Activated T-cell treated with anti-CD3 and anti-CD28 coated beads, Interleukin-2, amount 50 U/mL, for 1 hour (primary cell): ENCODE results near the gene UBAC2.
A peak's percentile ranks its signal among the peaks of the same experiment; 100 is the strongest.
"Not testable (repeated sequence)": the region's sequence is repeated elsewhere in the genome, so short reads cannot be mapped to it uniquely, and the experiment has no call there.

Source experiments
- DNase-seq: peaks from one replicate; pipeline ENCODE4 v3.0.0-alpha.2; 2020

The UBAC2 gene

DNA sequence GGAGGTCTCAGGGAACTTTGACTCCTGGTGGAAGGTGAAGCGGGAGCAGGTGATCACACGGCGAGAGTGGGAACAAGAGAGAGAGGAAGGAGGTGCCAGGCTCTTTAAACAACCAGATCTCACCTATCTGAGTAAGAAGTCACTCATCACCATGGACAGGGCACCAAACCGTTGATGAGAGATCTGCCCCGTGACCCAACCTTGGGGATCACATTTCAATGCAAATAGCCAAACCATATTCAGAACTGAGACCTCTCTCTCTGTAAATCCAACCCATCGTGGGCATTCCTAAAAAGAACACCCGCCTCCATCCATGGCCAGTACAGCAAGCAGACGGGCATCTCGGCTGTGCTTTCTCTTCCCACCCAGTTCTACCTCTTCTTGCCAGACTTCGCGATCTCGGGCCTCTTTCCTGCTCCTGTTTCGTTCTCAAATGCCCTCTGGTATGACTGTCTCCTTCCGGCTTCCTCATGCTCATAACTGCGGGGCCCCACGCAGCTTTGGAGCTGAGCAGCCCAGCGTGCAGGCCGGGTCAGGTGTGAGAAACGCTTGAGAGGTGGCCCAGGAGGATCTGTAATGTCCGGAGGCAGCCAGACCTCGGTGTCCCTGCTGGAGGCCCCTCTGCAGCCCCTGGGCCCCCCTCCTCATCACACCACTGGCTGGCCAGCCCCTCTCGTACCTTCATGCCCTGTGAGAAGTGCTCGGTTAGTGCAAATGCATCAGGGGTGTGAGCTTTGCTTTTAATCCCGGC, 203.5 kb downstream of the UBAC2 start:
- no peak for DNase-seq

DNA sequence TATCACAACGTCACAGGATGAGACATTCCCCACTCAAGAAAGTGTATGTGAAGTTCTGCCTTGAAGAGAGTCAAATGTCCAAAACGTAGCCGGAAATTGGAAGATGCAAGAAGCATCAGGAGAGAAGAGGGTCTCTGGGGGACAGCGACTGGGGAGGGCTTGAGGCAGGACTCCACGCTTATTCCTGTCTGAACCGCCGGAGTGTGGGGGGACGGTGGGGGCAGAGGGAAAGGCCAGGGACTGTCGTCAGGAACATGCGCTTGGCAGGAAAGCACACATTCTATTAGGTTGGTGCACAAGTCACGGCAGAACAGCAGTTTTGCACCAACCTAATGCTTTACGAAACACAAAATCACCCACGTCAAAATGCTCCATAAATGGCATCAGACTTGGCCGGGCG, 205.3 kb downstream of the UBAC2 start:
- no peak for DNase-seq

DNA sequence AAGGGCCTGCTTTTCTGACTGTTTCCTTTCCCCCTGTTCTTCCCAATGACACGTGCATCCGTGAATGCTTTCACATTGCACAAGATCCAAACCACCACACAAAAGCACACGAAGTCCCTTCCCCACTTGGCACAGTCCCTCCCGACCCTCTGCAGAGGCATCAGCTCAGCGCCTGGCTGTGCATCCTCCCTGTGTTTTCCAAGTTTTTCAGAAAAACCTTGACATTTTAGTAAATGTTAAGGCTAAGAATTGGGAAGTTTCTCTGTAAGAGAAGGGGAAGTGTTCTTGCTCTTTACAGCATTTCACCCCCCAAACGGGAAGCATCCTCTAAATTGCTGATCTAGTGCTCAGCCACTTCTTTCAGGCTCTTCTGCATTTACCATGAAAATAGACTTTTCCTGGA, 206.1 kb downstream of the UBAC2 start:
- no peak for DNase-seq

DNA sequence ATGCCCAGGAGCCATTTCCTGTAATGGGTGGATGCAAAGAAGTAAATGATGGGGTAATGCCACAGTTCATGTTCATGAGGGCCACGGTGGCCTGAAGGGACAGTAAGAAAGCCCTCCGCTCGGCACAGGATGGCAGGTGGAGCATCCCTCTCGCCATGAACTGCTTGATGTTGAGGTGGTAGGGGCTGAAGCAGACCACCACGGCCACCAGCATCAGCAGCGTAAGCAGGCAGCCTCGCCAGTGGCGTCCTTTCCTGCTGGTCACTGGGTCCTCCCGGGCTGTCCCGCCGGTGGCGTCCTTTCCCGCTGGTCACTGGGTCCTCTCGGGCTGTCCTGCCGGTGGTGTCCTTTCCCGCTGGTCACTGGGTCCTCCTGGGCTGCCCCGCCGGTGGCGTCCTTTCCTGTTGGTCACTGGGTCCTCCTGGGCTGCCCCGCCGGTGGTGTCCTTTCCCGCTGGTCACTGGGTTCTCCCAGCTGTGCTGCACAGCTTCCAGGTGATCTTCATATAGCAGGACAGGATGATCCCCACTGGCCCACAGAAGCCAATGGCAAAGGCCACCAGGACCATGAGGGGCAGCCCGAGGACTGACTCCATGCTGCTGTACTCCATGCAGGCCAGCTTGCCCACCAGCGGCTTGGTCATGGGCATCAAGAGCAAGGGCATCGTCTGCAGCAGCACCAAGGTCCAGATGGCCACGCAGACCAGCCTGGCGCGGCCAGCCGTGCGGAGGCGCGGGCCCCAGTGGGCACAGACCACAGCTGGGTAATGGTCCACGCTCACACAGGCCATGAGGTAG, 207.4 kb downstream of the UBAC2 start:
- no peak for DNase-seq

DNA sequence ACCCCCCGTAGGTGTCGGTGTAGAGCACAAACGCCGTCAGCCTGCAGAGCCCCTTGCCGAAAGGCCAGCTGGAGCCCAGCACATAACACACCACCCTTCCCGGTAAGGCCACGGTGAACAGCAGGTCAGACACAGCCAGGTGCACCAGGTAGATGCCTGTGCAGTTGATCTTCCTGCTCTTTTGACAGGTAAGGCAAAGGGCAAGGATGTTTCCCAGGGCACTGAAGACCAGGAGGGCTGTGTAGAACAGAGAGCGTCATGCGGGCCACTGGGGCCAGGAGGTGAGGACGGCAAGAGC, 208.0 kb downstream of the UBAC2 start:
- DNase-seq = no peak

DNA sequence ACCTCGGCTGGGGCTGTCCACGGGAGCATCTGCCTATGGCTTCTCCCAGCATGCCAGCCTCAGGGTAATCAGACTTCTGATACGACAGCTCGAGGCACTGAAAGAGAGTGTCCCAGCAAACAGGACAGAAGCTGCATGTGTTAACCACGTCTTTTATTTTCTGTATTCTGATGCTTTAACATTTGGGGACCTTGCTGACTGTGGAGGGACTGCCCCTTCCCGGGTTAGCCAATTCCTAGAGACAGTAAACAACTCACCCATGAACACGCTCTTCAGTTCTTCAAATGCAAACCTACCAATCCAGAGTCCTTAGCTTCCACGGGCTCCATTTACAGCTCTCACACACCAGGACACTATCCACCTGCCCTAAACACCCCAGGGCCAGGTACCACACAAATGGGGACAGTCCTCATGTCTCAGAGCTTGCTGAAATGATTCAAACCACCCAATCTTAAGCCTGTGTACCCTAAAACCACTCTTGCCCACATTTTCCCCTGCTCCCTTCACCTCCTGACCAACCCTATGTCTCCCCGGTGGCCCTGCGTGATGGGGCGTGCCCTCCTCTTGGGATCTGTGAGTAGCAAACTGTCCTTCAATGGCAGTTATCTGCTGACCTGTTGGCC, 208.9 kb downstream of the UBAC2 start:
- DNase-seq = not testable (repeated sequence)

DNA sequence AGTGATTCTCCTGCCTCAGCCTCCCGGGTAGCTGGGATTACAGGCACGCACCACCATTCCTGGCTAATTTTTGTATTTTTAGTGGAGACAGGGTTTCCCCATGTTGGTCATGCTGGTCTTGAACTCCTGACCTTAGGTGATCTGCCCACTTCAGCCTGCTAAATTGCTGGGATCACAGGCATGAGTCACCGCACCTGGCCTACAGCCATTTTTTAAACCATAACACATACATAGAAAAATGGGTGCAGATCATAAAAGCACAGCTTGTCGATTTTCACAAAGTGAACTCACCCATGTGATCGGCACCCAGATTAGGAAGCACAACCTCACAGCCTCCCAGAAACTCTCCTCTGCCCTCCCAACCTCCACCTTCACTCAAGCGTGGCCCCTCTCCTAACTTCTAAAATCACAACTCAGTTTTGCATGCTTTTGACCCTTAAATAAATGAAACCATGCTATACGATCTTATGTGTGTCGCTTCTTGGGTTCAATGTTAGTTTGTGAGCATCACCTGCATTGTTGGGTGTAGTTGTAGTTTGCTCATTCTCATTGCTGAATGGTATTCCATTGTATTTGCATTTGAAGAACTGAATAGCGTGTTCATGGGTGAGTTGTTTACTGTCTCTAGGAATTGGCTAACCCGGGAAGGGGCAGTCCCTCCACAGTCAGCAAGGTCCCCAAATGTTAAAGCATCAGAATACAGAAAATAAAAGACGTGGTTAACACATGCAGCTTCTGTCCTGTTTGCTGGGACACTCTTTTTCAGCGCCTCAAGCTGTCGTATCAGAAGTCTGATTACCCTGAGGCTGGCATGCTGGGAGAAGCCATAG, 210.2 kb downstream of the UBAC2 start:
- not testable (repeated sequence) for DNase-seq

DNA sequence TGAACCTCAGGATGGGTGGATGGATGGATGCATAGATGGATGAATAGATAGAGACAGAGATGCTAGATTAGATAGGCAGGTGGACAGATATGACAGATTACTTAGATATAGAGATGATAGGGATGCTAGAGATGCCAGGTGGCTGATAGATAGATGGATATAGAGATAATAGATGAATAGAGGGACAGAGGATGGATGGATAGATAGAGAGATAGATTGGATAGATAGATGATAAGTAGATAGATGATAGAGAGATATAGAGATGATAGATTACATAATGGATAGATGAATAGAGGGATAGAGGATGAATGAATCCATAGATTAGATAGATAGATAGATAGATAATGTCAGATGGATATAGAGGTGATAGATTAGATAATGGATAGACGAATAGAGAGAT, 212.2 kb downstream of the UBAC2 start:
- no peak for DNase-seq

DNA sequence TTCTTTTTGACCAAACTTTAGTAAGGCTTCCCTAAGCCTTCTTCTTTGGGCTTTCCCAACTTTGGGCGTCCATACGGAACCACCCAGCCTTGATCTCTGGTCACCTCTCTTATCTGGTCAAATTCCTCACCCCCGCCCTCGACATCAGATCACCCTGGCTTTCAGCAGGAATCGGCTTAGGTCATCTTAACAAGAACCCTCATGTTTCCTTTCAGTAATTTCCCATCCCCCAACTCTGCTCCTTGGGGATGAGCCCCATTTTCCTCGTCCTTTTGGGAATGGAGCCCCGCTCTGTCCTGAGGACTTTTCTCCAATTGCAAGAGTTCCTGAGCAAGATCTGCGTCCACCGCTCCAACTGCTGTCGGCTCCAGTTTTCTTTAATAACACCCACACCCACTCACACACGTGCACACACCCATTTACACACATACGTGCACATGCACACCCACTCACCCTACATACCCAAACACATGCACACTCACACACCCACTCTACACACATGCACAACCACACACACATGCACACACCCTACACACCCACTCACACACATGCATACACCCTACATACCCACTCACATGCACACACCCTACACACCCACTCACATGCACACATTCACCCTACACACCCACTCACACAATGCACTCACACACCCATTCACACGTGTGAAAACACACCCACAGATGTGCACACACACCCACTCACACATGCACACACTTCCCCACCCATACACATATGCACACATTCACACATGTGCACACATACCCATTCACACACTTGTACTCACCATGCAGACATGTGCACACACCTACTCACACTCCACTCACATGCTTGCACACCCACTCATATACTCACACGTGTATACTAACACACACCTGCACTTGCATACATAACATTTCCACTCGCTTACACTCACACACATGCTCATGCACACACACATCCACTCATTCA, 213.7 kb downstream of the UBAC2 start:
- peak; percentile 17 for DNase-seq

DNA sequence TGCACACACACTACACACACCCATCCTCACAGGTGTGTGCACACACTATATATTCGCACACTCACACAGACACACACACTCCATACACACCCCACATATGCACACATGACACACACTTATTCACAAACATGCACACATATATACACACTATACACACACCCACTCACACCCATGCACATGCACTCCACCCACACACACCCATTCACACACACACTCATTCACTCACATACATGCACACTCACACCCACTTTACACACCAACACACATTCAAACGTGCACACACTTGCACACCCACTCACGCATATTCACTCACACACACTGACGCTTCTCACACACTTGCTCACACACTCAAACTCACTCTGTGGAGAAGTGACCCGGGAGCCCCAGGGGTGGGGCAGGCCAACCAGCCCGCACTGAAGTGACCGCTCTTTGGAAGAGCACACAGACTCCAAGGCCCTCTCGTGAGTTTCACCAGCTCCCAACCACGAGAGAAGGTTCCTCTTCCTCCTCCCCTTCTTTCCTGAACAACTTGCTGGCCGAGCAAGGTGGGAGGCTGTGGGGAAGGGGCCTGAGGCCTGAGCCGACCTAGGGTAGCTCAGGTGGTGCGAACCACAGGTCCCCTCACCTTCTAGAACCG, 214.5 kb downstream of the UBAC2 start:
- DNase-seq = peak; percentile 28

DNA sequence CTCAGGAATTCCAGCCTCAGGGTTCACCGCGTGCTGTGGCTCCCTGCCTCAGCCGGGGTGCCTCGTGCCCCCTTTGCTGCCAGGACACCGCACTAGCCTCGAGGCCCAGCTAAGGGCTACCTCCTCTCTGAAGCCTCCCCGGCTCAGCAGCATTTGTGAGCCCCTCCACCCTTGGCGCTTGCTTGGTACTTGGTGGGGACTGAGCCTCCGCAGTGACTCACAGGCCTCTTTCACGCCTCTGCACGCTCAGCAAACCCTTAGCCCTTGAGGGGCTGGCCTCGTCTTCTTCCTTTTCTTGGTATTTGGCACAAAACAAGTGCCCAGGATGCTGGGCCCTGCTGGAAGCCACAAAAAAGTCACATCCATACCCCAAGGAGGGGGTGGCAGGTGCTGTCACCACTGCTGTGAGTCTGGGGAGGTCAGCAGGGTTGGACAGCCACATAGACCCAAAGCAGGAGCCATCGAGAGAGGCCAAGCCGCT, 215.2 kb downstream of the UBAC2 start:
- DNase-seq = peak; percentile 61

DNA sequence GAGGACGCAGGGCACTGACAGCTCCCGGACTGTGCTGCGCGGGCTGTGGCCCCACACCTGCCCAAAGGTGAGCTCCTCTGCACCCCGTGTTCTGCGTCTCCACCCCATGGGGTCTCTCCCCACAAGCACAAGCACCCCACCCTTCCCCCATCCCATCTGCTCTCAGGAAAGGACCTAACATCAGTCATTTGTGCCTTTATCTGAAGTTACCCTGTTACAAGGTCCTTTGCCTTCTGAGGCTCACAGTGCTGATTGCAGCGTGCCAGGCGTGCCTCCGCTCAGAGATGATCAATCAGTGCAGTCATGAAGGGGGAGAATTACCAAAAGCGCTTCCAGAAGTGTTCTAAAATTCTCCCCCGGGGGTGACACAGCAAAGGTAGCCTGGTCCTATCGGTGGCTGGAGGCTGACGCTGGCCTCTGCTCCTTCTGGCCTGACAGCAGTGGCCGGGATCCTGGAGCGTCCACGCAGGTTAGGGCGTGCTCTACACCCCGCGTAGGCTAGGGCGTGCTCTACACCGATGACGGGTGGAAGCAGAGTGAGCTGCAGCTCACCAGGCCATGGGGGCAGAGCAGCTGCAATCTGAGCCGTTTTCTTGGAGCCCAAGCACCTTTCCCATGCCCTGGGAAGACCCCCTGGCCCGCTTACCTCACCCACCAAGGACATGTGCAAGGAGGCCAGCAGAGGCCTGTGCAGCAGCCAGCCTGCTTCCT, 215.9 kb downstream of the UBAC2 start:
- peak; percentile 56 for DNase-seq

DNA sequence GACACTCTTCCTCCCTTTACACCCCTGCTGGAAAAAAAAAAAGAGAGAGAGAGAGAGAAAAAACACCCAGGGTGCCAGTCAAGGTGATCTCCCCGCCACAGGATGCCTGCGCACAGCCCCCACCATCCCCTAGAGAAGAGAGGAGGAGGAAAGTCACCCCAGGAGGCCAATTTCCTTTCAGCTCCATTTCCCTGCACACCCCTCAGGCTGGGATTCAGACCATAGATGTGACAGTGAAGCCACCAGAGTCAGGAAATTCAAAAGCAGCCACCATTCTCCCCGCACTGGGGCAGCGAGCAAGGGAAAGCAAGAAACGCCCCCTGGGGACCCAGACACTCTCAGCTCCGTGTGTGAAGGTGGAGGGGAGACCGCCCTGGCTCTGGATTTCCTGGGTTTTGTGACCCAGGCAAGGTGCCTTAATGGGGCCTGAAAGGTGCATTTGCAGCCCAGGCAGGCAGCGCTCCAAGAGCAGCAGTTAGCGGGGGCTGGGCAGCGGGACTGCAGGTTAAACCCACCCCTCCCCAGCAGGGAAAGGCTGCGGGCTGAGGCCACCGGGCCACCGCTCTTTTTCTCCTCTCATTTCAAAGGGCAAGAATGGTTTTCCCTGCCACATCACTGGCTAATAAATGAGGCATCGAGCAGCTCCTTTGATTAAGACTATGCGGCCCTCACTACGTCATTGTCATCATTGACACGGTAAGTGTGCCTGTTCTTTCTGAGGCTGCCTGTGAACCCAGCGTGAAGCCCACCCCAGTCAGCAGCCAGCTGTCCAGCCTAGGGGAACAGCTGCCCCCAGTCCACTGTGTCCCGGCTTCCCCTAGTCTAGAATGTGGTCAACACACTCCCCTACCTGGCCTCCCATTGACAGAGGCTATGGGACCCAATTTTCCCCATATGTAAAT, 216.8 kb downstream of the UBAC2 start:
- peak; percentile 45 for DNase-seq

DNA sequence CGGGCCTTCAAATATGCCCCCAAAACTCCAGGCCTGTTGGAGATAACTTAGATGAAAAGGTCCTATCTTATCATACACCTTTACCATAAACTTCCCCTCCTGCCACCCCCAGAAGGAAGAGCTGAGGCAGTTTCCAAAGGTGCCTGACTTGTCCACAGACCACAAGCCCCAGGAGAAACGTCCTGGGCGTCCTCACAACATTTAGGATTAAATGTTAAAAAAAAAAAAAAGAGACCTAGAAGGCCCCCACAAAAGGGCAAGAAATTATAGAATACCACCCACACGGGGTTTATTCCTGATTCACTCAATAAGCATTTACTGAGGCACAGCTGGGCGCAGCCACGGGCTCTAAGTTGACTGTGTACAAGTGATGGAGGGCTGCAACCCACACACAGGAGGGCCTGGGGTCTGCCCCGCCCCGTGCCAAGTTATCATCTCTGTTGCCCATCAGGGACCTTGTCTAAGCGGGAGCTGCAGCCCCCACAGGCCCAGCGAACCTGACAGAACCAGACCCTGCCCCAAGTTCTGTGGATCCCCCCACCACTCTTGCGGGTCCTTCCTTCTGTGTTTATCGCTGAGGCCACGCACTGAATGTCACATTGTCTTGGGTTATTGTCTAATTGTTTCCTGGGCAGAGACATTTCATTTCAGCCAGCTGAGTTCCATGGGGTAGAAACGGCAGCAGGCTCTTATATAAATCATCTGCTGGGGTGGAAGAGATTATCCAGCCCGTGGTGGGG, 217.6 kb downstream of the UBAC2 start:
- peak; percentile 18 for DNase-seq

DNA sequence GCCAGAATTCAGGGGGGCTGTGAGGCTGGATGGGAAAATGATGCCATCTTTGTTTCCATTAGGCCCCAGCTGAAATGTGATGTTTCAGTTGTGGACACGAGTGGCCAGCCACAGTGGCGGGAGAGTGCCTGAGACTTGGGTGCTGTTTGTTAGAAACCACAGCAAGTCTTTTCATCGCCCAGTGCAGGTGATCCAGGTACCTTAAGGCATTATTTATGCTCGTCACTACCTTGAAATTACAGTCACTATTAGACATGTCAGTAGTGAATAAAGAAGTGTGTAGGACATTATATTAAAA, 218.1 kb downstream of the UBAC2 start:
- peak; percentile 9 for DNase-seq

DNA sequence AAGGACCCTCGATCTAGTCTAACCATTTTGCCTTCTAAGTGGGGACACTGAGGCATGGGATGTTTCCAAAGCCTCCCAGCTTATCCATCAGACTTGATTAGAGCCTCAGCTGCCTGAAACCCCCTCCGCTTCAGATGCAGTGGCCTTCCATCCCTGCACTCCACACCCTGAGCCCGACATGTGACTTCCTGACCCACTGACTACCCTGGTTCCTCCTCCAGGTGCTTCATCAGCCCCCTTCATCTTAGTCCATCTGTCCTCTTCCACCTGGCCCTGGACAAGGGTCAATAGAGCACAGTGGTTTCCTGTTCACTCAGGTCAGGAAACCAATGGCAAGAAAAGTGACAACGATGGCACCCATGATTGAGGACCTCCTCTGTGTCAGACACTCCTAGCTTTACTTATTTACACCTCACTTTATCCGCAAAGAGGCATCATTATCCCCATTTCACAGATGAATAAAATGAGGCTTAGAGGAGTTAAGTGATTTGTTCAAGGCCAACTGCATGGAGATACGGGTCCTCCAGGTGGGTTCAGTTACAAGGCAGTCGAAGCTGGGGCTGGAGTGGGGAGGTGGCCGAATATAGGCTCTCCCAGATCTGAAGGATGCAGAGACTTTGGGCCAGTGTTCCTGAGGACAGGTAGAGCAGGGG, 219.1 kb downstream of the UBAC2 start:
- DNase-seq = peak; percentile 19

DNA sequence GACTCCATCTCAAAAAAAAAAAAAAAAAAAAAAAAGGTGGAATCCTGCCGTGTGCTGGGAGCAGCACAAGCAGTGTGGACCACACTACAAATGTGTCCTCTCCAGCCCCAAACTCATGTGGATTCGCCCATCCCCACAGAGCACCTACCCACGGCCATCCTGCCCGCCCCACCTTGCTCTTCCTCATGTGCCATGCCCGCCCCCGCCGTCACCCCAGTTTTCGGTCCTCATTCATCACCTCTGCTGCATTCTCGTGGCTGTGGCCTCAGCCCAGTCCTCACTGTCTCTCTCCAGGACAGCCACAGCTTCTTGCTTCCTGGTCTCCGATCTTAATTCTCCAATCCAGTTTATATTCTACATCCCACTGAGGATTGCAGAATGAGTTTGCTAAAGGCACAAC, 220.6 kb downstream of the UBAC2 start:
- no peak for DNase-seq
